HEK293 (cell line): ENCODE measurements around the gene MEGF6.

Experiments used
- CTCF ChIA-PET: fragments of 350-600 bp; formaldehyde crosslinking; extraction: SDS; loops from one replicate; lab custom pipeline; 2021; ENCODE audit warnings: antibody characterized with exemption; lab: Yijun Ruan, JAX
- POLR2A ChIA-PET: fragments of 300-600 bp; formaldehyde crosslinking; extraction: SDS; loops from one replicate; lab custom pipeline; 2020; ENCODE audit warnings: antibody characterized with exemption, inconsistent platforms; lab: Yijun Ruan, JAX
- H3K27ac ChIP-seq: fragments of 200-500 bp; sonication (Bioruptor generic); 2 replicates; pipeline ENCODE4 v1.5.1; 2014; ENCODE audit warnings: low read depth, low read length, control low read depth, inconsistent platforms; ENCODE audit errors: extremely low read depth
- H3K36me3 ChIP-seq, 2 experiments: fragments of 200-500 bp in 1 of 2; sonication (Bioruptor generic) in 1 of 2; 1 replicate in 1 of 2; 2 replicates in 1 of 2; pipeline ENCODE4 v1.5.1; 2014 to 2017; ENCODE audit warnings: inconsistent platforms in 2 of 2, low read length in 2 of 2; ENCODE audit not compliant: control insufficient read depth in 2 of 2, insufficient read depth in 1 of 2
- H3K4me1 ChIP-seq: fragments of 200-500 bp; sonication (Bioruptor generic); 2 replicates; pipeline ENCODE4 v1.5.1; 2014; ENCODE audit warnings: mild to moderate bottlenecking, low read length, inconsistent platforms; ENCODE audit not compliant: control insufficient read depth, insufficient read depth
- H3K4me3 ChIP-seq: 2 replicates; pipeline ENCODE4 v1.5.1; 2011; ENCODE audit warnings: low read depth, mild to moderate bottlenecking, control low read depth, low read length, moderate library complexity
- H3K9me3 ChIP-seq: fragments of 200-500 bp; sonication (Bioruptor generic); 2 replicates; pipeline ENCODE4 v1.5.1; 2014; ENCODE audit warnings: low read depth, low read length, inconsistent platforms; ENCODE audit not compliant: control insufficient read depth, insufficient read depth
- EGR2 ChIP-seq: fragments of 450-650 bp; formaldehyde crosslinking; IDR thresholded peaks from 2 replicates; pipeline ENCODE4 v1.5.1; 2016; ENCODE audit warnings: low read depth, missing biosample characterization, missing genetic modification characterization
- ZBTB1 ChIP-seq: fragments of 450-650 bp; formaldehyde crosslinking; IDR thresholded peaks from 2 replicates; pipeline ENCODE4 v1.5.1; 2016; ENCODE audit warnings: missing biosample characterization, missing genetic modification characterization
- ZBTB17 ChIP-seq: fragments of 450-650 bp; formaldehyde crosslinking; IDR thresholded peaks from 2 replicates; pipeline ENCODE4 v1.5.1; 2016; ENCODE audit warnings: missing biosample characterization, missing genetic modification characterization
- ZFHX2 ChIP-seq: fragments of 450-650 bp; formaldehyde crosslinking; conservative IDR thresholded peaks from 2 replicates; pipeline ENCODE4 v1.5.1; 2016; ENCODE audit warnings: missing biosample characterization, missing genetic modification characterization
- ZNF169 ChIP-seq: fragments of 450-650 bp; formaldehyde crosslinking; IDR thresholded peaks from 2 replicates; pipeline ENCODE4 v1.5.1; 2016; ENCODE audit warnings: missing biosample characterization, missing genetic modification characterization
- ZNF223 ChIP-seq: fragments of 450-650 bp; formaldehyde crosslinking; IDR thresholded peaks from 2 replicates; pipeline ENCODE4 v1.5.1; 2016; ENCODE audit warnings: missing biosample characterization, missing genetic modification characterization
- ZNF302 ChIP-seq: fragments of 450-650 bp; formaldehyde crosslinking; IDR thresholded peaks from 2 replicates; pipeline ENCODE4 v1.5.1; 2016; ENCODE audit warnings: missing biosample characterization, missing genetic modification characterization, low read depth
- ZNF571 ChIP-seq: fragments of 450-650 bp; formaldehyde crosslinking; IDR thresholded peaks from 2 replicates; pipeline ENCODE4 v1.5.0; 2017; ENCODE audit warnings: missing biosample characterization, missing genetic modification characterization
- ZNF776 ChIP-seq: fragments of 450-650 bp; formaldehyde crosslinking; IDR thresholded peaks from 2 replicates; pipeline ENCODE4 v1.5.0; 2017; ENCODE audit warnings: missing biosample characterization, missing genetic modification characterization, borderline replicate concordance
- ZNF792 ChIP-seq: fragments of 450-650 bp; formaldehyde crosslinking; IDR thresholded peaks from 2 replicates; pipeline ENCODE4 v1.5.1; 2016; ENCODE audit warnings: missing biosample characterization, missing genetic modification characterization
- TF ChIP-seq, protein P1 (sequence below): fragments of 450-650 bp; formaldehyde crosslinking; IDR thresholded peaks from 2 replicates; pipeline ENCODE4 v1.5.1; 2017; ENCODE audit warnings: missing biosample characterization, missing genetic modification characterization
- TF ChIP-seq, protein P2 (sequence below): fragments of 450-650 bp; formaldehyde crosslinking; IDR thresholded peaks from 2 replicates; pipeline ENCODE4 v1.5.1; 2016; ENCODE audit warnings: missing biosample characterization, missing genetic modification characterization
- TF ChIP-seq, protein P3 (sequence below): fragments of 450-650 bp; formaldehyde crosslinking; IDR thresholded peaks from 2 replicates; pipeline ENCODE4 v1.5.1; 2016; ENCODE audit warnings: missing biosample characterization, missing genetic modification characterization
- TF ChIP-seq, protein P4 (sequence below): fragments of 450-650 bp; formaldehyde crosslinking; IDR thresholded peaks from 2 replicates; pipeline ENCODE4 v1.5.1; 2017; ENCODE audit warnings: missing biosample characterization, missing genetic modification characterization

Gene MEGF6

DNA sequence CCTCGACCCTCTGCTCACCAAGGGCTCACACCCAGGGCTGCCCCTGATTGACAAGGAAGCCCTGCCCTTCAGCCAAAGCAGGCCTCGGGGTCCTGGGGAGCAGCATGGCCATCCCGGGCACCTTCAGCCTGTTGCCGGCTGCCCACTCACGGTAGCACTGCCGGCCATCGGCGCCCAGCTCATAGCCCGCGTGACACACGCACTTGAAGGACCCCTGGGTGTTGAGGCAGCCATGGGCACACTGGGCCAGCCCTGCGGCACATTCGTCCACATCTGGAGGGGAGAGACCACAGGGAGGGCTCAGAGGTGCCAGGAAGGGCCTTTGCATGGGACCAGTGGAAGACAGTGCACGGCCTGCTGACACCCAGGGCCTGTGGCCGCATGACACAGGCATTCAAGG, 99.5 kb downstream of the MEGF6 start (continued):
- TF ChIP-seq, protein P1, sequence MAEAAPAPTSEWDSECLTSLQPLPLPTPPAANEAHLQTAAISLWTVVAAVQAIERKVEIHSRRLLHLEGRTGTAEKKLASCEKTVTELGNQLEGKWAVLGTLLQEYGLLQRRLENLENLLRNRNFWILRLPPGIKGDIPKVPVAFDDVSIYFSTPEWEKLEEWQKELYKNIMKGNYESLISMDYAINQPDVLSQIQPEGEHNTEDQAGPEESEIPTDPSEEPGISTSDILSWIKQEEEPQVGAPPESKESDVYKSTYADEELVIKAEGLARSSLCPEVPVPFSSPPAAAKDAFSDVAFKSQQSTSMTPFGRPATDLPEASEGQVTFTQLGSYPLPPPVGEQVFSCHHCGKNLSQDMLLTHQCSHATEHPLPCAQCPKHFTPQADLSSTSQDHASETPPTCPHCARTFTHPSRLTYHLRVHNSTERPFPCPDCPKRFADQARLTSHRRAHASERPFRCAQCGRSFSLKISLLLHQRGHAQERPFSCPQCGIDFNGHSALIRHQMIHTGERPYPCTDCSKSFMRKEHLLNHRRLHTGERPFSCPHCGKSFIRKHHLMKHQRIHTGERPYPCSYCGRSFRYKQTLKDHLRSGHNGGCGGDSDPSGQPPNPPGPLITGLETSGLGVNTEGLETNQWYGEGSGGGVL (tag by site-specific recombination): no peak
- TF ChIP-seq, protein P2, sequence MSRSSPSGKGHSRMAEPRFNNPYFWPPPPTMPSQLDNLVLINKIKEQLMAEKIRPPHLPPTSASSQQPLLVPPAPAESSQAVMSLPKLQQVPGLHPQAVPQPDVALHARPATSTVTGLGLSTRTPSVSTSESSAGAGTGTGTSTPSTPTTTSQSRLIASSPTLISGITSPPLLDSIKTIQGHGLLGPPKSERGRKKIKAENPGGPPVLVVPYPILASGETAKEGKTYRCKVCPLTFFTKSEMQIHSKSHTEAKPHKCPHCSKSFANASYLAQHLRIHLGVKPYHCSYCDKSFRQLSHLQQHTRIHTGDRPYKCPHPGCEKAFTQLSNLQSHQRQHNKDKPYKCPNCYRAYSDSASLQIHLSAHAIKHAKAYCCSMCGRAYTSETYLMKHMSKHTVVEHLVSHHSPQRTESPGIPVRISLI (tag by site-specific recombination): no peak
- TF ChIP-seq ZNF169 (tag by site-specific recombination): no peak
- no peak for TF ChIP-seq ZNF776

DNA sequence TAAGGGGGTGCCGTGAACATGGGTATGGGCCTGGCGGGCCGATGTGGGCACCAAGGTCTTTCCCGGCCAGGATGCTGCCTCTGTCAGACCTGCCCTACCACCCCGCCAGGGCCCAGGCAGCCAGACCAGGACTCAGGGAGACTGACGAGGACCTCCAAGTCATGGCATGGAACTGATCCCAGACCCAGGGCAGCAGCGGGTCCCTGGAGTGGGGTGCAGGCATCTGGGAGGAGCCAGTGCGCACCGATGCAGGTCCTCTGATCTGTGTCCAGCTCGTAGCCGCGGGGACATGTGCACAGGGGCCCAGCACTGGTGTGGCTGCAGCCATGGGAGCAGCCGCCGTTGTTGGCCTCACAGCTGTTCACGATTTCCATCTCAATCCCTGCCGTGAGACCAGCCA, 100.0 kb downstream of the MEGF6 start:
- no peak overlapping the region for H3K27ac ChIP-seq
- no peaks in the 10 kb centered on the region for H3K4me1 ChIP-seq
- POLR2A ChIA-PET: no interaction called here
- no peak overlapping the region for H3K4me3 ChIP-seq
- H3K36me3 ChIP-seq: no peaks in the 10 kb centered on the region
- no peaks in the 10 kb centered on the region for H3K9me3 ChIP-seq
- TF ChIP-seq, protein P3, sequence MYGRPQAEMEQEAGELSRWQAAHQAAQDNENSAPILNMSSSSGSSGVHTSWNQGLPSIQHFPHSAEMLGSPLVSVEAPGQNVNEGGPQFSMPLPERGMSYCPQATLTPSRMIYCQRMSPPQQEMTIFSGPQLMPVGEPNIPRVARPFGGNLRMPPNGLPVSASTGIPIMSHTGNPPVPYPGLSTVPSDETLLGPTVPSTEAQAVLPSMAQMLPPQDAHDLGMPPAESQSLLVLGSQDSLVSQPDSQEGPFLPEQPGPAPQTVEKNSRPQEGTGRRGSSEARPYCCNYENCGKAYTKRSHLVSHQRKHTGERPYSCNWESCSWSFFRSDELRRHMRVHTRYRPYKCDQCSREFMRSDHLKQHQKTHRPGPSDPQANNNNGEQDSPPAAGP (tag by site-specific recombination): no peak
- TF ChIP-seq ZNF223 (no peak), ZNF792 (tag by site-specific recombination) (no peak)
- TF ChIP-seq, protein P4, sequence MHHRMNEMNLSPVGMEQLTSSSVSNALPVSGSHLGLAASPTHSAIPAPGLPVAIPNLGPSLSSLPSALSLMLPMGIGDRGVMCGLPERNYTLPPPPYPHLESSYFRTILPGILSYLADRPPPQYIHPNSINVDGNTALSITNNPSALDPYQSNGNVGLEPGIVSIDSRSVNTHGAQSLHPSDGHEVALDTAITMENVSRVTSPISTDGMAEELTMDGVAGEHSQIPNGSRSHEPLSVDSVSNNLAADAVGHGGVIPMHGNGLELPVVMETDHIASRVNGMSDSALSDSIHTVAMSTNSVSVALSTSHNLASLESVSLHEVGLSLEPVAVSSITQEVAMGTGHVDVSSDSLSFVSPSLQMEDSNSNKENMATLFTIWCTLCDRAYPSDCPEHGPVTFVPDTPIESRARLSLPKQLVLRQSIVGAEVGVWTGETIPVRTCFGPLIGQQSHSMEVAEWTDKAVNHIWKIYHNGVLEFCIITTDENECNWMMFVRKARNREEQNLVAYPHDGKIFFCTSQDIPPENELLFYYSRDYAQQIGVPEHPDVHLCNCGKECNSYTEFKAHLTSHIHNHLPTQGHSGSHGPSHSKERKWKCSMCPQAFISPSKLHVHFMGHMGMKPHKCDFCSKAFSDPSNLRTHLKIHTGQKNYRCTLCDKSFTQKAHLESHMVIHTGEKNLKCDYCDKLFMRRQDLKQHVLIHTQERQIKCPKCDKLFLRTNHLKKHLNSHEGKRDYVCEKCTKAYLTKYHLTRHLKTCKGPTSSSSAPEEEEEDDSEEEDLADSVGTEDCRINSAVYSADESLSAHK (tag by site-specific recombination): no peak
- CTCF ChIA-PET: interaction anchor here (0.6 kb wide), 1 partner anchor 964 kb away, joined by 4 read pairs; no protein-coding TSS in a partner anchor

DNA sequence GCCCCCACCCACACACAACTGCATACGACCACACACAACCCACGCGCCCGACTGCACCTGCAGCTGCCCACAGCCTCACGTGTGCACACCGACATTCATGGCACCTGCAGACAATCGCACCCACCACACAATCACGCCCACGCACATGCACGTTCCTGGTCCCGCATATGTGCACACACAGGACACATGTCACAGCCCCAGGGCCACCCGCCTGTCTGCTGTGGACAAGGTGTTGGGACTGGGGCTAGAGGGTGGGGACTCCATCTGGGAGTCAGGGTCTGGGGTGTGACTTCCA, 100.4 kb downstream of the MEGF6 start:
- no peaks in the 10 kb centered on the region for H3K9me3 ChIP-seq
- no peak overlapping the region for H3K4me3 ChIP-seq
- no peaks in the 10 kb centered on the region for H3K36me3 ChIP-seq
- no peak for TF ChIP-seq ZBTB17 (tag by site-specific recombination)
- peak; percentile 79 for TF ChIP-seq EGR2 (tag by site-specific recombination)
- peak; percentile 88 for TF ChIP-seq ZFHX2
- H3K4me1 ChIP-seq: no peaks in the 10 kb centered on the region
- ChIA-PET POLR2A (no interaction called here), CTCF (no interaction called here)
- no peak overlapping the region for H3K27ac ChIP-seq

DNA sequence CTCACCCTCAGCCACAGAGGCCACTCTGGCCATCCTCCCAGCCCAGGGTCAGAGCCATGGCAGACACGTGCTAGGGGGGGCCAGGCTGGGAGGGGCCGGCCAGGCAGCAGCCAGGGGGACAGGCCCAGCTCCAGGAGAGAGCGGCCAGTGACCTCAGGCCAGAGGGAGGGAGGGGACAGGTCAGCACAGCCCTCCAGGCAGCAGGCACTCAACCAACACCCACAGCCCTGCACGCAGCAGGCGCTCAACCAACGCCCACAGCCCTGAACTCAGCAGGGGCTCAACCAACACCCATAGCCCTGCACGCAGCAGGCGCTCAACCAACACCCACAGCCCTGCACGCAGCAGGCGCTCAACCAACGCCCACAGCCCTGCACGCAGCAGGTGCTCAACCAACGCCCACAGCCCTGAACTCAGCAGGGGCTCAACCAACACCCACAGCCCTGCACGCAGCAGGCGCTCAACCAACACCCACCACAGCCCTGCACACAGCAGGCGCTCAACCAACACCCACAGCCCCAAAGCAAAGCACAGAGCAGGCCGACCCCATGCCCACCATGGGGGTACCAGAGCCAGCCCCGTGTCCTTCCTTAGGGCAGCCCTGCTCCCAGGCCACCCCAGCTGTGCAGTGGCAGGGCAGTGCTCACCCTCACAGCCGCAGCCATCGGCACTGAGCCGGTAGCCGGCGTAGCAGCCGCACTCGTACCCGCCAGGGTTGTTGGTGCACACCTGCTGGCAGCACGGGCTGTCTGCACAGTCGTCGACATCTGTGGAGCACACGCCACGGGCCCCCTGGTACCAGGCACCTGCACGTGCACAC, 101.0 kb downstream of the MEGF6 start:
- H3K9me3 ChIP-seq: no peaks in the 10 kb centered on the region
- H3K4me3 ChIP-seq: no peak overlapping the region
- TF ChIP-seq ZBTB17 (tag by site-specific recombination) (no peak), EGR2 (tag by site-specific recombination) (peak; percentile 60), ZNF302 (peak; percentile 75; the same call in 1 of the 2 replicates), ZFHX2 (peak; percentile 66), ZNF571 (tag by site-specific recombination) (no peak), ZBTB1 (no peak)
- H3K4me1 ChIP-seq: no peaks in the 10 kb centered on the region
- no peaks in the 10 kb centered on the region for H3K36me3 ChIP-seq
- ChIA-PET POLR2A (no interaction called here), CTCF (no interaction called here)
- no peak overlapping the region for H3K27ac ChIP-seq
